ENCODE data around the gene SHTN1.

DNA sequence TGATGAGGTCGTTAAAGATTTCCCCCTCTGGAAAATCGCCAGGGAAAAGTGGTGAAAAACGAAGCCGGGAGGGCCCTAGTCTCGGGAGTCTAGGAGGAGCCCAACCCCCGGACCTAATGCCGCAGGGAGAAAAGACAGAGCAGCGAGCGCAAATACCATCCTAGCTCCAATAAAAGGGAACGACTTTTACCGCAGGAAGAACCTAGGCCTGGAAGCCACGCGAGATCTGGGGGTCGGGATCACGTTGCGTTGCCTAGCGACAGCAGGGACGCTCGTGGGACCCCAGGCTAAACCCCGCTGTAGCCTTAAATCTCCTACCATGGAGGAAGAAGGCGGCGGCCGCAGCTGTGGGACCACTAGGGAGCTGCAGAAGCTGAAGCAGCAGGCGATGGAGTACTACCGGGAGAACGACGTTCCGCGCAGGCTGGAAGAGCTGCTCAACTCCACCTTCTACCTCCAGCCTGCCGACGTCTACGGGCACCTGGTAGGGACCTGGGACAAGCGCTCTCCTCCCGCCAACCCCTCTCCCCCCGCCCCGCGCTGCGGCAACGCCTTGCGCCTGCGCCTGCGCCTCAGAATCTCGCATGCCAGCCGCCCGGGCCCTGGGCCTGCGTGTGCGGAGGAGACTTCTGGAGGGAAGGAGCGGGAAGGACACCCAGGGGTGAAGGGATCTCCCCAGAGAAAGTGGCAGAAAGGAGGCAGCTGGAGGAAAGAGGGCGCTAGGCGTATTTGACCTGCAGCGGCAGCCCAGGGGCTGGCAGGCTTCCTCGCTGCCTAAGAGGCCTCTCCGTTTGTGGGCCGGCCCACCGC, 155.5 kb downstream of the SHTN1 start, which contains the start of gene ENO4:
- TF ChIP-seq, protein P1, sequence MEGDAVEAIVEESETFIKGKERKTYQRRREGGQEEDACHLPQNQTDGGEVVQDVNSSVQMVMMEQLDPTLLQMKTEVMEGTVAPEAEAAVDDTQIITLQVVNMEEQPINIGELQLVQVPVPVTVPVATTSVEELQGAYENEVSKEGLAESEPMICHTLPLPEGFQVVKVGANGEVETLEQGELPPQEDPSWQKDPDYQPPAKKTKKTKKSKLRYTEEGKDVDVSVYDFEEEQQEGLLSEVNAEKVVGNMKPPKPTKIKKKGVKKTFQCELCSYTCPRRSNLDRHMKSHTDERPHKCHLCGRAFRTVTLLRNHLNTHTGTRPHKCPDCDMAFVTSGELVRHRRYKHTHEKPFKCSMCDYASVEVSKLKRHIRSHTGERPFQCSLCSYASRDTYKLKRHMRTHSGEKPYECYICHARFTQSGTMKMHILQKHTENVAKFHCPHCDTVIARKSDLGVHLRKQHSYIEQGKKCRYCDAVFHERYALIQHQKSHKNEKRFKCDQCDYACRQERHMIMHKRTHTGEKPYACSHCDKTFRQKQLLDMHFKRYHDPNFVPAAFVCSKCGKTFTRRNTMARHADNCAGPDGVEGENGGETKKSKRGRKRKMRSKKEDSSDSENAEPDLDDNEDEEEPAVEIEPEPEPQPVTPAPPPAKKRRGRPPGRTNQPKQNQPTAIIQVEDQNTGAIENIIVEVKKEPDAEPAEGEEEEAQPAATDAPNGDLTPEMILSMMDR (IDR thresholded peaks at IDR 0.05; ENCODE audit: insufficient read depth, low read length), result no peak
- TF ChIP-seq, protein P2, sequence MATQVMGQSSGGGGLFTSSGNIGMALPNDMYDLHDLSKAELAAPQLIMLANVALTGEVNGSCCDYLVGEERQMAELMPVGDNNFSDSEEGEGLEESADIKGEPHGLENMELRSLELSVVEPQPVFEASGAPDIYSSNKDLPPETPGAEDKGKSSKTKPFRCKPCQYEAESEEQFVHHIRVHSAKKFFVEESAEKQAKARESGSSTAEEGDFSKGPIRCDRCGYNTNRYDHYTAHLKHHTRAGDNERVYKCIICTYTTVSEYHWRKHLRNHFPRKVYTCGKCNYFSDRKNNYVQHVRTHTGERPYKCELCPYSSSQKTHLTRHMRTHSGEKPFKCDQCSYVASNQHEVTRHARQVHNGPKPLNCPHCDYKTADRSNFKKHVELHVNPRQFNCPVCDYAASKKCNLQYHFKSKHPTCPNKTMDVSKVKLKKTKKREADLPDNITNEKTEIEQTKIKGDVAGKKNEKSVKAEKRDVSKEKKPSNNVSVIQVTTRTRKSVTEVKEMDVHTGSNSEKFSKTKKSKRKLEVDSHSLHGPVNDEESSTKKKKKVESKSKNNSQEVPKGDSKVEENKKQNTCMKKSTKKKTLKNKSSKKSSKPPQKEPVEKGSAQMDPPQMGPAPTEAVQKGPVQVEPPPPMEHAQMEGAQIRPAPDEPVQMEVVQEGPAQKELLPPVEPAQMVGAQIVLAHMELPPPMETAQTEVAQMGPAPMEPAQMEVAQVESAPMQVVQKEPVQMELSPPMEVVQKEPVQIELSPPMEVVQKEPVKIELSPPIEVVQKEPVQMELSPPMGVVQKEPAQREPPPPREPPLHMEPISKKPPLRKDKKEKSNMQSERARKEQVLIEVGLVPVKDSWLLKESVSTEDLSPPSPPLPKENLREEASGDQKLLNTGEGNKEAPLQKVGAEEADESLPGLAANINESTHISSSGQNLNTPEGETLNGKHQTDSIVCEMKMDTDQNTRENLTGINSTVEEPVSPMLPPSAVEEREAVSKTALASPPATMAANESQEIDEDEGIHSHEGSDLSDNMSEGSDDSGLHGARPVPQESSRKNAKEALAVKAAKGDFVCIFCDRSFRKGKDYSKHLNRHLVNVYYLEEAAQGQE (IDR thresholded peaks at IDR 0.05; ENCODE audit: insufficient replicate concordance, low read depth), result no peak
- TF ChIP-seq POLR2AphosphoS5 (IDR thresholded peaks at IDR 0.05; ENCODE audit: low read depth) (no peak), GABPA (IDR thresholded peaks at IDR 0.05; ENCODE audit: low read depth) (no peak)
